CD4-positive, CD25-positive, alpha-beta regulatory T cell (primary cell): ENCODE measurements around the gene FMNL2. TPM values are rescaled to one million over a fixed set of nuclear protein-coding genes. Genes with fewer than 3 reads are reported as not detected.
"Not testable (repeated sequence)": the region's sequence is repeated elsewhere in the genome, so short reads cannot be mapped to it uniquely, and the experiment has no call there.

Experiments
- ATAC-seq, 2 donors: fragments of 150-1000 bp; cut with Tn5 transposase; one replicate each; pipeline ENCODE4 v1.10.0; 2021; ENCODE audit warnings: low read depth in 2 of 2, moderate number of reproducible peaks in 2 of 2, moderate library complexity in 1 of 2
- DNase-seq, 3 donors: peaks; one replicate each; pipeline versions ENCODE4 v3.0.0 to v3.0.0-alpha.2; 2012 to 2022; ENCODE audit warnings: mixed read lengths in 1 of 3
- H3K27ac ChIP-seq: one replicate; pipeline ENCODE4 v1.7.0; 2013; ENCODE audit warnings: mild to moderate bottlenecking, low read length; ENCODE audit not compliant: insufficient read depth, poor library complexity, severe bottlenecking
- H3K27me3 ChIP-seq: one replicate; pipeline ENCODE4 v1.7.0; 2013; ENCODE audit warnings: low read length; ENCODE audit not compliant: control insufficient read depth, insufficient read depth
- H3K36me3 ChIP-seq: one replicate; pipeline ENCODE4 v1.7.0; 2013; ENCODE audit warnings: mild to moderate bottlenecking, low read length, moderate library complexity; ENCODE audit not compliant: control insufficient read depth, insufficient read depth
- H3K4me1 ChIP-seq: 2 replicates; pipeline ENCODE4 v1.7.0; 2013; ENCODE audit warnings: mild to moderate bottlenecking, low read length; ENCODE audit not compliant: insufficient read depth, control insufficient read depth, poor library complexity, severe bottlenecking
- H3K4me3 ChIP-seq: one replicate; pipeline ENCODE4 v1.7.0; 2013; ENCODE audit warnings: low read depth, mild to moderate bottlenecking, low read length, moderate library complexity
- H3K9me3 ChIP-seq, 2 experiments: 1 replicate in 1 of 2; 2 replicates in 1 of 2; pipeline ENCODE4 v1.7.0; 2013; ENCODE audit warnings: low read length in 2 of 2, mild to moderate bottlenecking in 1 of 2, moderate library complexity in 1 of 2; ENCODE audit not compliant: control insufficient read depth in 2 of 2
- H3K27ac Mint-ChIP-seq, 3 donors: one replicate each; pipeline ENCODE4 v1.8.0; 2020 to 2022; ENCODE audit warnings: mild to moderate bottlenecking in 3 of 3, mixed read lengths in 3 of 3, moderate library complexity in 2 of 3
- H3K27me3 Mint-ChIP-seq: one replicate; pipeline ENCODE4 v1.8.0; 2022; ENCODE audit warnings: mild to moderate bottlenecking, mixed read lengths
- H3K36me3 Mint-ChIP-seq: one replicate; pipeline ENCODE4 v1.8.0; 2020; ENCODE audit warnings: mixed read lengths
- H3K4me1 Mint-ChIP-seq, 4 donors: one replicate each; pipeline ENCODE4 v1.8.0; 2020 to 2022; ENCODE audit warnings: mixed read lengths in 4 of 4, mild to moderate bottlenecking in 1 of 4
- H3K4me3 Mint-ChIP-seq, 4 donors: one replicate each; pipeline ENCODE4 v1.8.0; 2020 to 2022; ENCODE audit warnings: mild to moderate bottlenecking in 4 of 4, mixed read lengths in 4 of 4, moderate library complexity in 3 of 4
- H3K9me3 Mint-ChIP-seq, 7 donors: one replicate each; pipeline ENCODE4 v1.8.0; 2020 to 2022; ENCODE audit warnings: mixed read lengths in 7 of 7, mild to moderate bottlenecking in 3 of 7, moderate library complexity in 2 of 7
- polyA plus RNA-seq, 4 donors: library from polyadenylated mRNA; unstranded; fragments of 300-500 nt; fragmentation: Illumina TruSeq; gene quantifications; one replicate each; pipeline ENCODE4 v1.2.3, GENCODE V29; 2021
- total RNA-seq: library from RNA; stranded (reverse); gene quantifications from one replicate; pipeline ENCODE4 v1.2.3, GENCODE V29; 2022

The FMNL2 gene
- total and polyA plus RNA-seq, 5 donors from 2014 or later = 0.07 to 0.30 (median 0.14) TPM; not detected in 1

DNA sequence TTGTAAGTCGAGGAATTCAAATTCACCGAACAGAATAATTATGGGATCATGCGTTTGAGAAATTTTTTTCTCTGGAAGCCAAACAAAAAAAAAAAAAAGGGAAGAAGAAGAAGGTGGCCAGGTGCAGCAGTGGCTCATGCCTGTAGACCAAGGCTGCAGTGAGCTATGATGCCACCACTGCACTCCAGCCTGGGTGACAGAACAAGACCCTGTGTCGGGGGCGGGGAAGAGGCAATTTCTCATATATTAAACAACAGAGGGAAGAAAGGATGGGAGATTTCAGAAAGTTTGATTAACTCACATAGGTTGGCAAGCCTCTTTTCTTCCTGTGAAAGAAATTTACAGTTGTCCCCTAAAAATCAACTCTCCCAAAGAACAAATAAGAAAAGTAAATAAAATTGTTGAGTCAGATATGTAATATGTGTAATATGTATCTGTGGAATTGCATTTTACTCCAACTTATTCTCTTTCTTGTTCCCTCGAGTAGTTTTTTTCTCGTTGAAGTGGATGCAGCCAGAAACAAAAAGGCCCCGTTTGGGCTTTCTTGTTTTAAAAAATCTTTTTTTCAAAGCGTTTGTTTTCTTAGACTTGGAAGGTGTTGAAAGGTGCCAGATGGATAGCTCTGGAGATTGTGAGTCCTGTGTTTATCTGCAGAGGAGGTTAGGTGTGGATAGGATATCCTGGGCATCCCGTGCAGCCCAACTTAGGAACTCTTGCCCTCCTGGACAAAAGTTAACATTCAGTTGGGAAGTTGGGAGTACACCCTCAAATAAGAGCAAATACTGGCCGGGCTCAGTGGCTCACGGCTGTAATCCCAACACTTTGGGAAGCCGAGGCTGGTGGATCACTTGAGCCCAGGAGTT, 25.4 kb upstream of the FMNL2 start:
- Histone ChIP-seq H3K9me3 (no peaks in the 10 kb centered on the region), H3K27me3 (no peaks in the 10 kb centered on the region), H3K27ac (no peak overlapping the region), H3K36me3 (no peaks in the 10 kb centered on the region), H3K4me1 (no peaks in the 10 kb centered on the region), H3K4me3 (no peak overlapping the region)
- Mint-ChIP-seq H3K36me3 (no peaks in the 10 kb centered on the region), H3K9me3 (peaks cover 0 to 4% (median 0%) of the 10 kb centered on the region in 7 donors), H3K4me1 (no peaks in the 10 kb centered on the region), H3K4me3 (no peak overlapping the region), H3K27ac (no peak overlapping the region), H3K27me3 (no peaks in the 10 kb centered on the region)
- no peak for ATAC-seq
- DNase-seq = no peak

- Histone ChIP-seq H3K9me3 (no peaks in the 10 kb centered on the region), H3K4me3 (no peak overlapping the region), H3K27me3 (no peaks in the 10 kb centered on the region), H3K27ac (no peak overlapping the region), H3K36me3 (no peaks in the 10 kb centered on the region), H3K4me1 (no peaks in the 10 kb centered on the region)
- DNase-seq (no peak), ATAC-seq (no peak)
- Mint-ChIP-seq H3K36me3 (no peaks in the 10 kb centered on the region), H3K27ac (no peak overlapping the region), H3K9me3 (peaks cover 0 to 7% (median 3%) of the 10 kb centered on the region in 7 donors), H3K4me3 (no peak overlapping the region), H3K27me3 (peaks cover 5% of the 10 kb centered on the region), H3K4me1 (no peaks in the 10 kb centered on the region)
These were observed 15.0 kb upstream of the FMNL2 start for GRCh38 chr2:152319822-152320570.

DNA sequence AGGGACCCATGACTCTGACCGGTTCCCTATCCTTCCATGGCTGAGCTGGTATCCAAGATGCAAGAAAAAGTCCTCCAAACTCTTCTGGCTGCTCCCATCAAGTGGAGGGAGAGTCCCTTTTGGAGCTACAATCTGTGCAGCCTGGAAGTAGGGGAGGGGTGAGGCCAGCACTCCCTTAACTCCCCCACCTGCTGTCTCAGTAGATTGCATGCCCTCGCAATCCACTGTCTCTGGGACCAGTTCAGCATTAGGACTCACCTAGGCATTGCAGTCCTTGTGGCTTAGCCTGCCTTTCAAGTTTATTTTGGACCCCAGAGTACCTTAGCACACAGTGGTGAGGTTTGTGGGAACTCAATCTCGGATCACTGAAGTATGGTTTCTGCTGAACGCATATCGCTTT, 14.2 kb upstream of the FMNL2 start:
- no peaks in the 10 kb centered on the region for H3K4me1 ChIP-seq
- H3K4me3 ChIP-seq = no peak overlapping the region
- DNase-seq (no peak), ATAC-seq (no peak)
- no peak overlapping the region for H3K4me3 Mint-ChIP-seq
- no peaks in the 10 kb centered on the region for H3K36me3 Mint-ChIP-seq
- H3K36me3 ChIP-seq = no peaks in the 10 kb centered on the region
- no peaks in the 10 kb centered on the region for H3K27me3 ChIP-seq
- no peak overlapping the region for H3K27ac ChIP-seq
- peaks cover 0 to 7% (median 3%) of the 10 kb centered on the region in 7 donors for H3K9me3 Mint-ChIP-seq
- H3K27me3 Mint-ChIP-seq = peaks cover 5% of the 10 kb centered on the region
- no peaks in the 10 kb centered on the region for H3K9me3 ChIP-seq
- H3K27ac Mint-ChIP-seq = no peak overlapping the region
- H3K4me1 Mint-ChIP-seq = no peaks in the 10 kb centered on the region

GRCh38 chr2:152322222-152322621, 12.8 kb upstream of the FMNL2 start:
- ATAC-seq = no peak
- Histone ChIP-seq H3K27me3 (no peaks in the 10 kb centered on the region), H3K9me3 (no peaks in the 10 kb centered on the region), H3K4me1 (no peaks in the 10 kb centered on the region), H3K36me3 (no peaks in the 10 kb centered on the region), H3K4me3 (no peak overlapping the region), H3K27ac (no peak overlapping the region)
- peaks cover 0 to 7% (median 1%) of the 10 kb centered on the region in 7 donors for H3K9me3 Mint-ChIP-seq
- H3K27me3 Mint-ChIP-seq = peaks cover 5% of the 10 kb centered on the region
- H3K27ac Mint-ChIP-seq = no peak overlapping the region
- H3K36me3 Mint-ChIP-seq = no peaks in the 10 kb centered on the region
- DNase-seq = no peak
- no peak overlapping the region for H3K4me3 Mint-ChIP-seq
- H3K4me1 Mint-ChIP-seq = no peaks in the 10 kb centered on the region

GRCh38 chr2:152325126-152325525, 9.8 kb upstream of the FMNL2 start:
- DNase-seq, H3K9me3 Mint-ChIP-seq, ATAC-seq, H3K4me3 ChIP-seq, H3K27ac ChIP-seq, H3K36me3 ChIP-seq, H3K4me1 Mint-ChIP-seq, H3K4me1 ChIP-seq, H3K4me3 Mint-ChIP-seq, H3K36me3 Mint-ChIP-seq, H3K27me3 ChIP-seq, H3K9me3 ChIP-seq, H3K27ac Mint-ChIP-seq: not testable (repeated sequence)
- peaks cover 10% of the 10 kb centered on the region for H3K27me3 Mint-ChIP-seq

DNA sequence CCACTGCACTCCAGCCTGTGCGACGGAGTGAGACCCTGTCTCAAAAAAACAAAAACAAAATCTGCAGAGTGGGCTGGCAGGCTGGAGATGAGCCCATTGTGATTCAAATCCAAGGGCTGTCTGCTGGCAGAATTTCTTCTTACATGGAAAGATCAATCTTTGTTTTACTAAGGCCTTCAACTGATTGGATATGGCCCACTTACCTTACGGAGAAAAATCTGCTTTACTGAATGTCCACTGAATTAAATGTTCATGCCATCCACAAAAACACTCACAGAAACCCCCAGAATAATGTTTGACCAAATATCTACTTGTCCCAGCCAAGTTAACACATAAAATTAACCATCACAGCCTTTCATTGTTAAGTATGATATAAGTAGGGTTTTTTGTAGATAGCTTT, 8.3 kb upstream of the FMNL2 start:
- Mint-ChIP-seq H3K4me1 (no peaks in the 10 kb centered on the region), H3K36me3 (no peaks in the 10 kb centered on the region), H3K9me3 (peaks cover 0 to 2% (median 0%) of the 10 kb centered on the region in 7 donors), H3K27me3 (peaks cover 22% of the 10 kb centered on the region), H3K4me3 (no peak overlapping the region), H3K27ac (no peak overlapping the region)
- Histone ChIP-seq H3K36me3 (no peaks in the 10 kb centered on the region), H3K27ac (no peak overlapping the region), H3K9me3 (no peaks in the 10 kb centered on the region), H3K4me3 (no peak overlapping the region), H3K27me3 (no peaks in the 10 kb centered on the region), H3K4me1 (no peaks in the 10 kb centered on the region)
- DNase-seq (no peak), ATAC-seq (no peak)

DNA sequence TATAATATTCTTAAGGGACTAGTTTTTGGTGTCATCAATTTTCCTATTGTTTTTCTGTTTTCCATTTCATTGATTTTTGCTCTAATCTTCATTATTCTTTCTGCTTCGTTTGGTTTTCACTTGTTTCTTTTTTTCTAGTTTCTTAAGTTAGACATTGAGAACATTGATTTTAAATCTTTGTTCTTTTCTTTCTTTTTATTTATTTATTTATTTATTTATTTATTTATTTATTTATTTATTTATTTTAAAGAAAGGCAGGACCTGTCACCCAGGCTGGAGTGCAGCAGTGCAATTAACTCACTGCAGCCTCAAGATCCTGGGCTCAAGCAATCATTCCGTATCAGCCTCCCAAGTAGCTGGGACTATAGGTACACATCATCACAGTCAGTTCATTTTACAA, 7.0 kb upstream of the FMNL2 start:
- no peak for ATAC-seq
- no peak overlapping the region for H3K4me3 Mint-ChIP-seq

More for the DNA sequence above, 7.0 kb upstream of the FMNL2 start:
- Mint-ChIP-seq H3K27ac (no peak overlapping the region), H3K27me3 (peaks cover 28% of the 10 kb centered on the region), H3K9me3 (peaks cover 0 to 2% (median 0%) of the 10 kb centered on the region in 7 donors), H3K36me3 (no peaks in the 10 kb centered on the region), H3K4me1 (no peaks in the 10 kb centered on the region)
- H3K27me3 ChIP-seq = no peaks in the 10 kb centered on the region
- DNase-seq = no peak
- no peak overlapping the region for H3K27ac ChIP-seq
- no peaks in the 10 kb centered on the region for H3K4me1 ChIP-seq
- H3K4me3 ChIP-seq = no peak overlapping the region
- H3K36me3 ChIP-seq = no peaks in the 10 kb centered on the region
- H3K9me3 ChIP-seq = no peaks in the 10 kb centered on the region
